H9 (cell line): Measurements from ENCODE around the gene NLRP1. TPM values are rescaled to one million over a fixed set of nuclear protein-coding genes. Genes with fewer than 3 reads are reported as not detected.

Source experiments
- DNase-seq: peaks from one replicate; pipeline ENCODE4 v3.0.0-alpha.2; 2017
- H2AFZ ChIP-seq: one replicate; pipeline ENCODE4 v1.6.1; 2013; ENCODE audit warnings: mild to moderate bottlenecking, low read length, control low read depth, moderate library complexity
- H2AK5ac ChIP-seq: 2 replicates; pipeline ENCODE4 v1.6.1; 2013; ENCODE audit warnings: low read length, control low read depth, mixed read lengths; ENCODE audit not compliant: insufficient read length
- H2BK120ac ChIP-seq: one replicate; pipeline ENCODE4 v1.6.1; 2013; ENCODE audit warnings: low read depth, mild to moderate bottlenecking, low read length, control low read depth, inconsistent platforms; ENCODE audit not compliant: poor library complexity, severe bottlenecking
- H2BK12ac ChIP-seq: 2 replicates; pipeline ENCODE4 v1.6.1; 2013; ENCODE audit warnings: low read length, control low read depth, mixed read lengths, low read depth; ENCODE audit not compliant: insufficient read length
- H2BK15ac ChIP-seq: 2 replicates; pipeline ENCODE4 v1.6.1; 2013; ENCODE audit warnings: low read depth, low read length, control low read depth
- H2BK20ac ChIP-seq: one replicate; pipeline ENCODE4 v1.6.1; 2013; ENCODE audit warnings: low read depth, mild to moderate bottlenecking, low read length, control low read depth, inconsistent platforms; ENCODE audit not compliant: poor library complexity, severe bottlenecking
- H2BK5ac ChIP-seq: 2 replicates; pipeline ENCODE4 v1.6.1; 2013; ENCODE audit warnings: low read length, control low read depth, mixed read lengths; ENCODE audit not compliant: insufficient read length
- H3K14ac ChIP-seq: 2 replicates; pipeline ENCODE4 v1.6.1; 2013; ENCODE audit warnings: low read length, control low read depth; ENCODE audit not compliant: insufficient read depth
- H3K18ac ChIP-seq: 2 replicates; pipeline ENCODE4 v1.6.1; 2013; ENCODE audit warnings: low read depth, mild to moderate bottlenecking, mixed read lengths, low read length, control low read depth; ENCODE audit not compliant: insufficient read length
- H3K23ac ChIP-seq: 2 replicates; pipeline ENCODE4 v1.6.1; 2013; ENCODE audit warnings: low read length, control low read depth, mixed read lengths, low read depth; ENCODE audit not compliant: insufficient read length
- H3K23me2 ChIP-seq: 2 replicates; pipeline ENCODE4 v1.6.1; 2013; ENCODE audit warnings: low read depth, mild to moderate bottlenecking, mixed read lengths, low read length, control low read depth; ENCODE audit not compliant: insufficient read length, poor library complexity, severe bottlenecking
- H3K27ac ChIP-seq: 2 replicates; pipeline ENCODE4 v1.5.1; 2013; ENCODE audit warnings: low read length, control low read depth, mixed read lengths, low read depth; ENCODE audit not compliant: insufficient read length
- H3K27me3 ChIP-seq: 2 replicates; pipeline ENCODE4 v1.6.1; 2013; ENCODE audit warnings: low read length, control low read depth, inconsistent platforms; ENCODE audit not compliant: insufficient read depth
- H3K4ac ChIP-seq: 2 replicates; pipeline ENCODE4 v1.6.1; 2013; ENCODE audit warnings: low read depth, mild to moderate bottlenecking, control low read depth, inconsistent platforms, low read length, moderate library complexity
- H3K4me1 ChIP-seq: 2 replicates; pipeline ENCODE4 v1.6.1; 2013; ENCODE audit warnings: low read length, control low read depth, inconsistent platforms; ENCODE audit not compliant: insufficient read depth
- H3K4me2 ChIP-seq: 2 replicates; pipeline ENCODE4 v1.6.1; 2013; ENCODE audit warnings: low read length, control low read depth, mixed read lengths; ENCODE audit not compliant: insufficient read length, insufficient read depth
- H3K56ac ChIP-seq: 2 replicates; pipeline ENCODE4 v1.6.1; 2013; ENCODE audit warnings: low read depth, mild to moderate bottlenecking, mixed read lengths, low read length, control low read depth; ENCODE audit not compliant: insufficient read length
- H3K79me1 ChIP-seq: 2 replicates; pipeline ENCODE4 v1.6.1; 2013; ENCODE audit warnings: low read depth, mild to moderate bottlenecking, moderate library complexity, low read length, control low read depth, inconsistent platforms; ENCODE audit not compliant: insufficient read depth, poor library complexity, severe bottlenecking
- H3K79me2 ChIP-seq: 2 replicates; pipeline ENCODE4 v1.6.1; 2013; ENCODE audit warnings: low read length, control low read depth, inconsistent platforms; ENCODE audit not compliant: insufficient read depth
- H3K9ac ChIP-seq: 2 replicates; pipeline ENCODE4 v1.6.1; 2013; ENCODE audit warnings: low read length, control low read depth, mixed read lengths; ENCODE audit not compliant: insufficient read length; ENCODE audit errors: extremely low read depth
- H3K9me3 ChIP-seq: one replicate; pipeline ENCODE4 v1.6.1; 2013; ENCODE audit warnings: low read depth, low read length, inconsistent platforms; ENCODE audit not compliant: control insufficient read depth
- H3T11ph ChIP-seq: one replicate; pipeline ENCODE4 v1.6.1; 2013; ENCODE audit warnings: mild to moderate bottlenecking, low read length, control low read depth, inconsistent platforms
- H4K20me1 ChIP-seq: one replicate; pipeline ENCODE4 v1.6.1; 2013; ENCODE audit not compliant: control insufficient read depth, insufficient read length, insufficient read depth
- H4K5ac ChIP-seq: 2 replicates; pipeline ENCODE4 v1.6.1; 2013; ENCODE audit warnings: low read depth, mild to moderate bottlenecking, mixed read lengths, low read length, control low read depth; ENCODE audit not compliant: insufficient read length
- H4K8ac ChIP-seq: replicated peaks from 2 replicates; pipeline ENCODE4 v1.6.1; 2013; ENCODE audit warnings: low read length, control low read depth, mixed read lengths, low read depth; ENCODE audit not compliant: insufficient read length
- H4K91ac ChIP-seq: 2 replicates; pipeline ENCODE4 v1.6.1; 2013; ENCODE audit warnings: low read depth, mild to moderate bottlenecking, moderate library complexity, mixed read lengths, low read length, control low read depth; ENCODE audit not compliant: insufficient read length
- H3K27ac Mint-ChIP-seq, 3 experiments: 2 replicates in 2 of 3; 3 replicates in 1 of 3; pipeline ENCODE4 v1.8.0; 2020 to 2021; ENCODE audit warnings: mixed read lengths in 3 of 3, mild to moderate bottlenecking in 1 of 3, moderate library complexity in 1 of 3
- H3K27me3 Mint-ChIP-seq: 2 replicates; pipeline ENCODE4 v1.8.0; 2021; ENCODE audit warnings: low read depth, mild to moderate bottlenecking, moderate library complexity, mixed read lengths
- H3K36me3 Mint-ChIP-seq, 3 experiments: 2 replicates in 2 of 3; 3 replicates in 1 of 3; pipeline ENCODE4 v1.8.0; 2020 to 2021; ENCODE audit warnings: low read depth in 3 of 3, mixed read lengths in 3 of 3; ENCODE audit not compliant: insufficient read depth in 1 of 3
- H3K4me1 Mint-ChIP-seq, 2 experiments: 2 replicates each; pipeline ENCODE4 v1.8.0; 2020; ENCODE audit warnings: mixed read lengths in 2 of 2
- H3K4me3 Mint-ChIP-seq, 2 experiments: 2 replicates in 1 of 2; 3 replicates in 1 of 2; pipeline ENCODE4 v1.8.0; 2020 to 2021; ENCODE audit warnings: mild to moderate bottlenecking in 2 of 2, mixed read lengths in 2 of 2, moderate library complexity in 1 of 2
- H3K9me3 Mint-ChIP-seq, 2 experiments: 2 replicates in 1 of 2; 3 replicates in 1 of 2; pipeline ENCODE4 v1.8.0; 2020; ENCODE audit warnings: mild to moderate bottlenecking in 2 of 2, mixed read lengths in 2 of 2, moderate library complexity in 1 of 2
- CTCF ChIP-seq: fragments of 200-600 bp; sonication (generic); conservative IDR thresholded peaks from 3 replicates; pipeline ENCODE4 v1.8.0; 2021; ENCODE audit warnings: antibody characterized with exemption, mild to moderate bottlenecking
- WGBS: extraction: QIAGEN DNeasy Blood & Tissue Kit; methylation state at CpG from one replicate; pipeline ENCODE4 v1.1.7; 2013; ENCODE audit warnings: missing lambda C conversion rate, low lambda C conversion rate, mixed read lengths; ENCODE audit not compliant: insufficient read length; ENCODE audit errors: extremely low coverage; 5-methylcytosine and 5-hydroxymethylcytosine counted together
- total RNA-seq: library from RNA; stranded (reverse); gene quantifications from 2 replicates; pipeline ENCODE4 v1.2.1, GENCODE V29; 2021

The NLRP1 gene
- total RNA-seq, 1 experiment from 2014 or later = 12.1 TPM

GRCh38 chr17:5631958-5632590, 47.8 kb upstream of the NLRP1 start:
- H3K27ac ChIP-seq = no peak overlapping the region
- Mint-ChIP-seq H3K9me3 (no peaks in the 10 kb centered on the region), H3K36me3 (no peaks in the 10 kb centered on the region), H3K4me3 (no peak overlapping the region), H3K27ac (no peak overlapping the region), H3K27me3 (peaks cover 11% of the 10 kb centered on the region), H3K4me1 (no peaks in the 10 kb centered on the region)
- H3K9me3 ChIP-seq = no peaks in the 10 kb centered on the region
- no peak overlapping the region for H4K5ac ChIP-seq
- no peak overlapping the region for H3K9ac ChIP-seq
- H4K8ac ChIP-seq = no peak overlapping the region
- H3K79me2 ChIP-seq = no peaks in the 10 kb centered on the region
- TF ChIP-seq CTCF = no peak
- H2BK5ac ChIP-seq = no peak overlapping the region
- H3K79me1 ChIP-seq = no peaks in the 10 kb centered on the region
- H3K4ac ChIP-seq = no peak overlapping the region
- no peak overlapping the region for H3T11ph ChIP-seq
- H3K23ac ChIP-seq = no peak overlapping the region
- WGBS = no CpG with 5 or more reads among the region's 3 CpGs
- no peak overlapping the region for H3K18ac ChIP-seq
- H2AFZ ChIP-seq = no peak overlapping the region
- H3K4me1 ChIP-seq = no peaks in the 10 kb centered on the region
- H3K4me2 ChIP-seq = no peak overlapping the region
- no peak for DNase-seq
- H3K23me2 ChIP-seq = no peaks in the 10 kb centered on the region
- no peak overlapping the region for H2BK12ac ChIP-seq
- no peak overlapping the region; the same call in 1 of the 2 replicates for H3K14ac ChIP-seq
- H4K91ac ChIP-seq = no peak overlapping the region
- no peaks in the 10 kb centered on the region for H4K20me1 ChIP-seq
- no peak overlapping the region for H3K56ac ChIP-seq
- no peak overlapping the region for H2BK15ac ChIP-seq
- H2AK5ac ChIP-seq = no peak overlapping the region
- no peaks in the 10 kb centered on the region for H3K27me3 ChIP-seq
- H2BK120ac ChIP-seq = no peak overlapping the region
- no peak overlapping the region for H2BK20ac ChIP-seq
